ENCODE measurements around the gene IL20RA. TPM values are rescaled to one million over a fixed set of nuclear protein-coding genes. Genes with fewer than 3 reads are reported as not detected.
"Not testable (repeated sequence)": the region's sequence is repeated elsewhere in the genome, so short reads cannot be mapped to it uniquely, and the experiment has no call there.

Gene IL20RA, protein sequence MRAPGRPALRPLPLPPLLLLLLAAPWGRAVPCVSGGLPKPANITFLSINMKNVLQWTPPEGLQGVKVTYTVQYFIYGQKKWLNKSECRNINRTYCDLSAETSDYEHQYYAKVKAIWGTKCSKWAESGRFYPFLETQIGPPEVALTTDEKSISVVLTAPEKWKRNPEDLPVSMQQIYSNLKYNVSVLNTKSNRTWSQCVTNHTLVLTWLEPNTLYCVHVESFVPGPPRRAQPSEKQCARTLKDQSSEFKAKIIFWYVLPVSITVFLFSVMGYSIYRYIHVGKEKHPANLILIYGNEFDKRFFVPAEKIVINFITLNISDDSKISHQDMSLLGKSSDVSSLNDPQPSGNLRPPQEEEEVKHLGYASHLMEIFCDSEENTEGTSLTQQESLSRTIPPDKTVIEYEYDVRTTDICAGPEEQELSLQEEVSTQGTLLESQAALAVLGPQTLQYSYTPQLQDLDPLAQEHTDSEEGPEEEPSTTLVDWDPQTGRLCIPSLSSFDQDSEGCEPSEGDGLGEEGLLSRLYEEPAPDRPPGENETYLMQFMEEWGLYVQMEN
- 0.83 and 1.2 TPM in 2 replicates for polyA plus RNA-seq (2014; cell fraction: cytosol; rRNA removed)
- 0.24 and 0.94 TPM in 2 replicates for polyA plus RNA-seq (2014; cell fraction: nucleus; rRNA removed)

DNA sequence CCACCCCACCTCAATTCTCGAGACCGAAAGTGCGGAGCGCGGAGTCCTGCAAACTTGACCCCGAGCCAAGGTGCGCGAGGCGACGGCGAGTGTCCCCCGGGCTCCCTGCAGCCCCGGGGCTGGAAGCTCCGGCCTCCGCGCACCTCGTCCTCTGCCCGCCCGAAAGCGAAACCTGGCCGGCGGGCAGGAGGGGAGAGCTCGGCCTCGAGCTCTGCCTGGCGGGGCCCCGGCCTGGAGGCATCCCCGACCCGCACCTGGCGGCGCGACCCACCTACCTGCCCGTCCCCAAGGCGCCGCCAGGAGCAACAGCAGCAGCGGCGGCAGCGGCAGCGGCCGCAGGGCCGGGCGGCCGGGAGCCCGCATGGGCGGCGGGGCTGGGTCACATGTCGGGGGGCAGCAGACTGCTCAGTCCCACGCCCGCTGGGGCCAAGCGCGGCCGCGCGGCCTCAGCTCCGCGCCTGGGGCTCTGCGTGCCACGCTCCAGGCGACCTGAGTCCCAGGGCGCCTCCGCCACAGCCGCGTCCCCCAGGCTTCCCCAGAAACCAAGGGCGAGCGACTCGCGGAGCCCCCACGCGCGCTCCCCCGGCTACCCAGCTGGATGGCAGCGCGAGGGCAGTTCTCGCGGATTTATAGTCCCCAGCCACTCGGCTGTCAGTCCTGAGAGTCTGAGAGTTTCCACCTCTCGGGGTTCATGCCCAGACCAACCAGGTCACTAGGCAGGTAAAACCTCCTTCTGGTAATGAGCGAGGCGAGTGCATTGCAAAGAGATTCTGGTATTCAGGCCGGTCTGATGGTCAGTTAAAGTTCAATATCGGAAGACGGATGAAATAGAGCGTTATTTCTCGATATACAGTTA, at the start of gene IL20RA:
Gene IL20RA (minus strand): TSS at position 600 of the 856 bp plus-strand sequence. CDS start 237 bp downstream, at position 363.
- no peak for DNase-seq (ENCODE audit: low spot score)

DNA sequence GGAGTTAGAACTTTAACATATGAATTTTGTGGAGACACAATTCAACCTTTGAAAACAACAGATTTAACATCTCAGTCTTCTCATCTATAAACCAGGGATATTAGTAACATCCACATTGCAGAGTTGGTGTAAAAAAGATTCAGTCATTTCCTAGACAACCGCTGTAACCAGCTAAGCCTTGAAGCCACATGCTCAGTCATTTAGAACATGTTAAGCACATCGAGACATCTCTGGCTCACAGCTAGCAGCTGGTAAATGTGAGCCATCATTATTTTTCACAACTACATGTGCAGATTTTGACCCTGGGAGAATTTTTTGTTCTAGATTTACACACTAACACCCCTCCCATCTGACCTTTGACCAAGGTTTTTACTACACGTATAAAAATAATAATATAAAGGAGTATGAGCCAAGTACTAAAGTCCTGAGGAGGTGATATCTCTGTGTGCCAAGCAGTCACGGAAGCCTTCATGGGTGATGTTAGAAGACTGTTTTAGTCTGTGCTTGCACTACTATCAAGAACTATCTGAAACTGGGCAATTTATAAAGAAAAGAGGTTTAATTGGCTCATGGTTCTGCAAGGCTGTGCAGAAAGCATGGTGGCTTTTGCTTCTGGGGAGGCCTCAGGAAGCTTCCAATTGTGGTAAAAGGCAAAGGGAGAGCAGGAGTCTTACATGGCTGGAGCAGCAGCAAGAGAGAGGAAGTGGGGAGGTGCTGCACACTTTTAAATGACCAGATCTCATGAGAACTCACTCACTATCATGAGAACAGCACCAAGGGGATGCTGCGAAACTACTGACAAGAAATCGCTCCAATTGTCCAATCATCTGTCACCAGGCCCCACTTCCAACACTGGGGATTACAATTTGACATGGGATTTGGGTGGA, 48.7 kb upstream of the IL20RA start:
- DNase-seq (ENCODE audit: low spot score) = no peak

DNA sequence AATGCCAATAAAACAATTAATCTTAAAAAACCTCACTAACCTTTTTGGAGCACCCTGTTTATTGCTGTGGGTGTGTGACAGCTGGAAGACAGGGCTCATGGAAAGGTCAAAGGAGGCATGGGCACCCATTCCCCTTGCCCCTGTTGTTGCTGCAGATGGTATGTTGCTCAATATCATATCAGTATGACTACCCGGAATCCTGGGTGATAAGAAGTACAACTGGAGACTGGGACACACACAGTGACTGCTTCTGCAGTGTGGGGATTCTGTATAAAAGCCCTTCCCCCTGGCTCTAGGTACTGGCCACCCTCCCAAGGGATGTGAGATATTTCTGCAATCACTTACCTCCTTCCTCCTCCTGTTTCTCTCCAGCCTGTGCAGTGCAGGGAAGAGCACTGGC, 47.3 kb upstream of the IL20RA start:
- DNase-seq (ENCODE audit: low spot score) = no peak

DNA sequence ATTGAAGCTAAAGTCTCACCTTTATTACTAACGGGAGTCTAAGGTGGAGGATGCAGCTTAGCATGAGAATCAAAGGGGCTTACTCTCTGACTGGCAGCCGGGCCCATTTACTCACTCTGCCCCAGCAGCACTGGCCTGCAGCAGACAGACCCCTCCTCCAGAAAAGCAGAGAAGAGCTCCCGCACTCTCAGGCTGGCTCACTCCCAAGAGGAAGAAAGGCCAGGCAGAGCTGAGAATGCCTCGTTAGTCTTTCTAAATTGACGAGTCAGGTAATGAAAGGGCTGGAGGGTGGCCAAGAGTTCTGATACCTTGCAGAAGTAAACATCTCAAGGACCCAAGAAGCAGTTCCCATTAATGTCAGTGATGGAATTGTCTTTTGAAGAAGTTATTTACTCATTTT, 44.5 kb upstream of the IL20RA start:
- DNase-seq (ENCODE audit: low spot score) = no peak

DNA sequence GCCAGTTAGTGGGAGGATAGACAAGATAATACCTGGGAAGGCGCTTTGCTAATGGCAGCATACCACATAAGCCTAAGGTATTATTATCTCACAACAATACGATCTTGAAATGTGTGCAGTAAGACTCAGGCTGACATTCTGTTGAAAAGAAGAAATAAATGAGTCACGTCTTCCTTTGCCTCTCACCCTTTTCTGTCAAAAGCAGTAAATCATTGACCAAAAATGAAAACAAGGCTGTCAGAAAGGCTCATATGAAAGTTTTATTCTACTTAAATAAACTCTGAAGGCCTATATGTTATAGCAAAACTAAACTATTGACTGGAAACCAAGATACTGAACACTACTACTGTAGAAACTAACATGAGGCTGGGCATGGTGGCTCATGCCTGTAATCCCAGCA, 43.1 kb upstream of the IL20RA start:
- DNase-seq (ENCODE audit: low spot score) = no peak

DNA sequence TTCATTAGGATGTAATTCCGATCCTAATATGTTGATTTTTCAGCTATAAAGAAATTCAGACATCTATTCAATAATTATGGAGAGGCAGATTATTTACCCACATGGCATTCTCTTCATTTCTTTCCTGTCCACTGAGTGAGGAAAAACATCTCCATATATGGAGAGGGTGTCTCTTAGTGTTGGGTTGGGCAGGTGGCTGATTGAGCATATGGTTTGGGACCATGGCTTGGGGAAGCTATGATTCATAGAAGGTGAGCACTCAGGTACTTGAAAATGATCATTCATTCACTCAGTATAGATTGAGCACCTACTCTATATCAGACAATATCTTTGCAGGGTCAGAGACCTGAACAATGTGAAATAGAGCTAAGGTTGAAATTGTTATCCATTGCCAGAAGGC, 41.3 kb upstream of the IL20RA start:
- no peak for DNase-seq (ENCODE audit: low spot score)

DNA sequence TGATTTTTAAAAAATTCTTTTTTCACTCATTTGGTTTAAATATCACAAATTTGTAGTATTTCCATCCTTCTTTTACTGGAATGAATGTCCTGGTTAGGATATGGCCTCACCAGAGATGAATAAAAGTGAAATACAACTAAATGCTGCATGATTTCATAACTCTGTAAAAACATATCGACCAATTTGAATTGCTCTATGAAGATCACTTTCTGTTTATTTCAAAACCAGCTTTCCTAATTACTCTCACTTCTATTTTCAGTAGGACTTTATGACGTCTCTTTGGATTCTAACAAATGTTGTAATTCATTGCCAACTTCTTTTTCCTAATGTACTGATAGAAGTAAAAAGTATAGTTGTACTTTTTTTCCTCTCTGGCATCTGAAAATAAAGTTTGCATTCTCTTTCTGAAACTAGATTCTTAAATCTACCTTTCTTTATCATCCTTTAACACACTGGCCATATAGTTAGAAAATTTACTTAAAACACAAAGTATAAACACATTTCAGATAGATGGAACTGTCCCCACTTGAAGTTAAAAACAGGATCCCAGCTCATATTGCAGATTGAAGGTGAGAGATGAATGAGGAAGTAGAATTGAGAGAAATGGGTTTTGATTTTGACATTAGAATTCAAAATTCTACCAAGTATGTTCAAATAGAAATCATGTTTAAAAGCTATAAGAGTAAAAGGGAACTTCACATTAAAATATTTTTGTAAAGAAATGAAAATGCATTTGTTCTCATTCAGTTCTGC, 40.3 kb upstream of the IL20RA start:
- DNase-seq (ENCODE audit: low spot score) = no peak

DNA sequence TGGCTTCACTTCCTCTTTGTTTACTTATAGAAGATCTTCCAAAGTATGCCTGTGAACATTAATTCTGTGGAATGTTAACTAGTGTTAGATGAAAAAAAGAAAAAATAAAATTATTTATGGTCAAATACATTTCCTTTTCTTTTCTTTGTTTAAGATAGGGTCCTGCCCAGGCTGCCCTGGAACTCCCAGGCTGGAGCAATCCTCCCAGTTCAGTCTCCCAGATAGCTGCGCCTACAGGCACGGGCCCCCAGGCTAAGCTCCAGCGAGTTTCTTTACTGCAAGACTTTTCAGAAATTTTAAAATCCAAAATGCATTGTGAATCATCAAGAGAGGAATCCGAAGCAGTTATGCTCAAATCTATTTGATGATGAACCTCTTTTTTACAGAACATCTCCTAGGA, 39.3 kb upstream of the IL20RA start:
- DNase-seq (ENCODE audit: low spot score) = no peak

DNA sequence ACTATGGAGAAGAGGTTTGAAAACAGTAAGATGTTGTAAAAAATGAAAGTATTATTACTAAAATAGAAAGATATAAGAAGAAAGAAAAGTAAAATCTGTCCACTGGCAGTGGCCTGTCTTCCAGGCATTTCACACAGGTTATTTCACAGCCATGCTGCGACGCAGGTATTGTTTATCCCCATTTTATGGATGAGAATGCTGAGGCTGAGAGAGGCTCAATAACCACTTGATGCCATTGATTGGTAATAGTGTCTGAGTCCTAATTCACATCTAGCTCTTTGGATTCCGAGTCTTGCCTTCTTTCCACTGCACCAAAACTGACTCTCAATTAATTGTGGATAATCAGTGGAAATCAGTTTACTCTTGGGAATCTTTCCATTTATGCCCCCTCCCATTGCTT, 37.2 kb upstream of the IL20RA start:
- no peak for DNase-seq (ENCODE audit: low spot score)

DNA sequence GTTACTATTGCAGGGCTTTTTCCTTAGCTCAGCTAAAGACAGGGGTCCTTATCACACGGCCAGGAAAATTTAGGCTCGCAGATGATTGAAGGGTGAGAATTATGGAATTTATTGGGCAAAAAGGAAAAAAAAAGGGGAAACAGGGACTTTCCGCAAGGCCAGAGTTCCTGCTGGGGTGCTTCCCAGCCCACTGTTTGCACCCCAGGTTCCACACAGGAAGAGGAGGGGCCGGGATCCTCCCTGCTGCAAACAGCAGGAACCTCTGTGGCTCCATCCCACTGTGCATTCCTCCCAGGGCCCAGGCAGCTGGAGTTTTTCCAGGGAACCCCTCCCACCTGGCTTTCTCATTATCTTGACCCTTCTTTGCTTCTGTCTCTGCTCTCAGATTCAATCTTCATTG, 35.9 kb upstream of the IL20RA start:
- DNase-seq (ENCODE audit: low spot score) = no peak

DNA sequence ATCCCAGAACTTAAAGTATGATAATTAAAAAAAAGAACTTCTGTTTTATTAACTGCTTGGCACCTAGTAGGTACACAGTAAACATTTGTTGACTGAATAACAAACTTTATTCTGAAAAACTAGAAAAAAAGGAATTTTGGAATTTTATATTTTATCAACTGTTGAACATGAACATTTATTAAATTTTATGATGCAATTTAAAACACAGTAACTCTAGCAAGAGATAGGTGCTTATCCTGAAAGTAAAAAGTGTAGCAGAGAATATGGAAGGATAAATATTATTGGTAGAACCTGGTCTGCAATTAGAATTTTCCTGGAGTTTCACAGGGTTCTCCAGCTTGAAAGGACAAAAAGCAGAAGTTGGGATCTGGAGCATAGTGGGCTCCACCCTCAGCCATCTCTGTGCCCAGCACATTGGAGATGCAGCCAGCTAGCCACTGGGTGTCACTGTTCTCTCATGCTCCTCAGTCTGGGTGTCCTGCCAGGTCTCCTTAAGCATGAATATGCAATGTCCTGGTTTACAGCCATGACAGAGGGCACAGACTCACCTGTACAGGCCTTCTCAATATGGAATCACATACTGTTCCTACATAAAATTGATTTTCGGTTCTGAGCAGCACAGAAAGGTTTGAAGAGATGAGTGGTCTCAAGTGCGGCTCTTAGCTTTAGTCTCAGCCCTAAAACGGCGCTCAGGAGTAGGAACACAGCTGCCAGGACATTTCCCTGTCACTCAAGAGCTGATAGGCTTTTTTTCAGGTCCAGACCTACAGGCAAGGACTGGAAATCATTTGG, 31.7 kb upstream of the IL20RA start:
- DNase-seq (ENCODE audit: low spot score) = peak; percentile 83

DNA sequence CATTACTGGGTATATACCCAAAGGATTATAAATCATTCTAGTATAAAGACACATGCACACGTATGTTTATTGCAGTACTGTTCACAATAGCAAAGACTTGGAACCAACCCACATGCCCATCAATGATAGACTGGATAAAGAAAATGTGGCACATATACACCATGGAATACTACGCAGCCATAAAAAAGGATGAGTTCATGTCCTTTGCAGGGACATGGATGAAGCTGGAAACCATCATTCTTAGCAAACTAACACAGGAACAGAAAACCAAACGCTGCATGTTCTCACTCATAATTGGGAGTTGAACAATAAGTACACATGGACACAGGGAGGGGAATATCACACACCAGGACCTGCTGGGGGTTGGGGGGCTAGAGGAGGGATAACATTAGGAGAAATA, 31.0 kb upstream of the IL20RA start:
- not testable (repeated sequence) for DNase-seq (ENCODE audit: low spot score)

DNA sequence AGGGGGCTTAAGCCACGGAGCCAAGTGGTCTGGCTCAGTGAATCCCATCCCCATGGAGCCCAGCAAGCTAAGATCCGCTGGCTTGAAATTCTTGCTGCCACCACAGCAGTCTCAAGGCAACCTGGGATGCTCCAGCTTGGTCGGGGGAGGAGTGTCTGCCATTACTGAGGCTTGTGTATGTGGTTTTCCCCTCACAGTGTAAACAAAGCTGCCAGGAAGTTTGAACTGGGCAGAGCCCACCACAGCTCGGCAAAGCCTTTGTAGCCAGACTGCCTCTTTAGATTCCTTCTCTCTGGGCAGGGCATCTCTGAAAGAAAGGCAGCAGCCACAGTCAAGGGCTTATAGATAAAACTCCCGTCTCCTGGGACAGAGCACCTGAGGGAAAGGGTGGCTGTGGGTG, 25.5 kb upstream of the IL20RA start:
- no peak for DNase-seq (ENCODE audit: low spot score)

DNA sequence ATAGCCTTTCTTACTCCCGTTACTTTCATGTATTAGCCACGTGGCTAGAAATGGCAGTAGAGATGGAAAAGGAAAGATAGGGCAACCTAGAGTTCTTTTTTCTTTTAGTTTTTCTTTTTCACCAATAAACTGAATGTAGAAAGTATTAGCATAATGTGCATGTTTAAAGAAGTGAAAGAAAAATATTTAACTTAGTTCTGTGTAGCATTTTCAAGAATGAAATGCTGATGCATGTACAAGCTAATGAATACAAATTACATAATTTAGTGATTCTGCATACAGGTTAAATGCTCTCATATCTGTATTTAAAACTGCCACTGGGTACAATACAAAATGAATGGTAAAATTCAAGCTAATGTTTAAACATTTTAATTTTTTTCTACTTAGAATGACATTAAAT, 22.6 kb upstream of the IL20RA start:
- DNase-seq (ENCODE audit: low spot score) = no peak

DNA sequence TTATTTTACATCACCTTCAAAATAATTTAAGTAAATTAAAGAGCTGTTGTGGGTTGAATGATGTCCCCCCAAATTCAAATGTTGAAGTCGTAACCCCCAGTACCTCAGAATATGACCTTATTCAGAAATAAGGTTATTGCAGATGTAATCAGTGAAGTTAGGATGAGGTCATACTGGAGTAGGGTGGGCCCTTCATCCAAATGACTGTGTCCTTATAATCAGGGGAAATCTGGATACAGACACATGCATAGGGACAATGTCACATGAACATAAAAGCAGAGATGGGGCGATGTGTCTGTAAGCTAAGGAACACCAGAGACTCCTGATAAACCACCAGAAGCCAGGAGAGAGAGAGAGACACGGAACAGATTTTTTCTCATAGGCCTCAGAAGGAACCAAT, 13.3 kb upstream of the IL20RA start:
- peak; percentile 40 for DNase-seq (ENCODE audit: low spot score)

DNA sequence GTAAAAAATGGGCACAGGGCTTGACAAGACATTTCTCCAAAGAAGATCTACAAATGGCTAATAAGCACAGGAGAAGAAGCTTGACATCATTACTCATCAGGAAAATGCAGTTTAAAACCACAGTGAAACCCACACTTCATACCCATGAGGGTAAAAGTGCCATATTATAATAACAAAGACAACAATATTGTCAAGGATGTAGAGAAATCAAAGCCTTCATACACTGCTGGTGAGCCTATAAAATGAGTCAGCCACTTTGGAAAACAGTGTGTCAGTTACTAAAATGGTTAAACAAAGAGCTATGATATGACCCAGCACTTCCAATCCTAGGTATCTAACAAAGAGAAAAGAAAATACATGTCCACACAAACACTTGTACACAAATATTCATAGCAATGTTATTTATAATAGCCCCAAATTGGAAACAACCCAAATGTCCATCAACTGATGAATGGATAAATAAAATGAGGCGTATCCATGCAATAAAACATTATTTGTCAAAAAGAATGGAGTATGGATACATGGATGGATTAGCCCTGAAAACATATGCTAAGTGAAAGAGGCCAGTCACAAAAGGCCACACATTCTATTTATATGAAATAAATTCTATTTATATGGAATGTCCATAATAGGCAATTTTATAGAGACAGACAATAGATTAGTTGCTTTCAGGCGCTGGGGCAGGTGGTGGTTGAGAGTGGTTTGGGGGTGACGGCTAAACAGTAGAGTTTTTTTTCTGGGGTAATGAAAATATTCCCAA, 11.5 kb upstream of the IL20RA start:
- no peak for DNase-seq (ENCODE audit: low spot score)

DNA sequence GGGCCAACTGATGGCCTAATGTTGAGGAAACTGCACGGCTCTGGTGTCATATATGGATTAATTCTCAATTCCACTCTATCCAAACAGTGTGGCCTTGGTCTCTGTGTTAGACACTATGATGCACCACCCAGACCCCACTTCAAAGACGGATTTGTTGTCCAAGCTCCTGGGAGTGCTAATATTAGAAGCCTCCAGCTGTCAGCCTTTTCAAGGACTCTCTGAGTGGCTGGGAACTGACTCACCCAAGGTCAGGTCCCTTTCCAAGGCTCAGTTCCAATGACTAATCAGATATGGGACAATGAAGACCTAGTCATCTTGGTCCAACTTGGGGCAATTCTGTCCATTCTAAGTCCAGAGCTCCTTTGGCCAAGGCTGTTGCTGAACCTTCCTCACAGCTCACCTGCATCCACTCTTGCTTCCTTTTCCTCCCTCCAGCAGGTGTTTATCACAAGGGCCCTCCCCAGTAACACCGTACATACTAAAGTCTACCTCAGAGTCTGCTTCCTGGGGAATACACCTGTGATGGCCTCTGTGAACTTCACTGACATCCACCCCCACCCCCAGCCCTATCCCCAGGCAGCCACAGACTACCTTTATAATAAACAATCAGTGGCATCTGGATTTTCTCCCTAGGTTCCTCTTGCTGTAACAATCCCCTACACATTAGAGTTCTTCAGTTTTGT, 7.2 kb upstream of the IL20RA start:
- no peak for DNase-seq (ENCODE audit: low spot score)

DNA sequence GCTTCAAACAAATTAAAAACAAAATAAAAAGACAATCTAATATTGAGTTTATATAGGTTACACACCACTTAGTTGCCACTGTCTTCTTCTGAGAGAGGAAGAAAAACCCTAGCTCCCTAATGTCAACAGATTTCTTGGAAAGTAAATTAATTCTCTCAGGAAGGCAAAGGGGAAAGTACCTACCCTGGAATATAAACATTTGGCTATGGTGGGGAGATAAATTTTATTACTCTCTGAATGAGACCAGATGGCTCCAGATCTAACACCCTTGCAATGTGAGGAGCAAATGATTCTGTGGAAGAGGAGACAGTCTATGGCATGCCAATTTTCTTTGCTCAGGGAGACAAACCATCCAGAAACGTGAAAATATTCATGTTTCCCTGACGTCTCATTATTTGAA, 4.3 kb upstream of the IL20RA start:
- no peak for DNase-seq (ENCODE audit: low spot score)

Data from SK-N-DZ (cell line).